ENCODE results near the gene CH25H.

GRCh38 chr10:89158446-89158845, 48.7 kb downstream of the CH25H start:
- TF ChIP-seq CTCF (IDR thresholded peaks at IDR 0.05) (no peak), POLR2A (IDR thresholded peaks at IDR 0.05) (no peak)

All from body of pancreas (tissue), 4 donors.